ENCODE results near the gene BNIPL.

BNIPL gene

GRCh38 chr1:150999051-150999674 lies 37.2 kb upstream of the BNIPL start:
- Histone ChIP-seq H3K4me2 (ENCODE audit: low read length) (no peak overlapping the region), H3K4ac (ENCODE audit: low read depth, low read length) (no peak overlapping the region), H3K79me1 (ENCODE audit: low read length) (no peaks in the 10 kb centered on the region), H3K18ac (ENCODE audit: low read length) (no peak overlapping the region), H3K23ac (ENCODE audit: low read length) (no peak overlapping the region), H4K91ac (ENCODE audit: low read depth, low read length) (no peak overlapping the region), H3K27ac (ENCODE audit: low read depth, low read length) (no peak overlapping the region), H3K79me2 (ENCODE audit: control insufficient read depth, insufficient read depth, low read length, poor library complexity) (no peaks in the 10 kb centered on the region), H2BK12ac (ENCODE audit: low read length) (no peak overlapping the region), H3K9ac (ENCODE audit: low read length) (no peak overlapping the region), H3K4me1 (ENCODE audit: control insufficient read depth in 1 of 2, insufficient read depth in 2 of 2, low read length in 2 of 2) (no peaks in the 10 kb centered on the region), H3K4me3 (ENCODE audit: low read depth, low read length) (no peak overlapping the region), H2AFZ (ENCODE audit: insufficient read depth, low read length, poor library complexity) (no peak overlapping the region), H2BK120ac (ENCODE audit: insufficient read depth, low read length, poor library complexity) (no peak overlapping the region), H4K12ac (ENCODE audit: low read depth, low read length) (no peak overlapping the region), H4K8ac (ENCODE audit: low read depth, low read length) (no peak overlapping the region), H3K27me3 (ENCODE audit: insufficient read depth, low read length) (no peaks in the 10 kb centered on the region), H3K9me3 (ENCODE audit: insufficient read depth, low read depth, low read length) (no peaks in the 10 kb centered on the region), H3K14ac (ENCODE audit: low read length) (no peak overlapping the region), H3K36me3 (ENCODE audit: control insufficient read depth in 1 of 2, insufficient read depth in 2 of 2, low read length in 2 of 2) (peaks cover 2% of the 10 kb centered on the region in 2 experiments), H2AK5ac (ENCODE audit: low read length) (no peak overlapping the region), H2BK5ac (ENCODE audit: low read depth, low read length, poor library complexity) (no peak overlapping the region)
- WGBS (ENCODE audit: extremely low coverage, insufficient coverage, insufficient read length): no CpG with 5 or more reads among the region's 17 CpGs
- no peak for DNase-seq

- H3K4me3 ChIP-seq (ENCODE audit: low read depth, low read length): no peak overlapping the region
- no CpG with 5 or more reads among the region's 2 CpGs for WGBS (ENCODE audit: extremely low coverage, insufficient coverage, insufficient read length)
- H2AK5ac ChIP-seq (ENCODE audit: low read length): no peak overlapping the region
- no peaks in the 10 kb centered on the region for H3K9me3 ChIP-seq (ENCODE audit: insufficient read depth, low read depth, low read length)
- H4K91ac ChIP-seq (ENCODE audit: low read depth, low read length): no peak overlapping the region
- H3K27me3 ChIP-seq (ENCODE audit: insufficient read depth, low read length): no peaks in the 10 kb centered on the region
- H3K14ac ChIP-seq (ENCODE audit: low read length): no peak overlapping the region
- no peak overlapping the region for H3K18ac ChIP-seq (ENCODE audit: low read length)
- no peak overlapping the region for H3K9ac ChIP-seq (ENCODE audit: low read length)
- no peak overlapping the region for H2BK12ac ChIP-seq (ENCODE audit: low read length)
- H2BK5ac ChIP-seq (ENCODE audit: low read depth, low read length, poor library complexity): no peak overlapping the region
- H3K23ac ChIP-seq (ENCODE audit: low read length): no peak overlapping the region
- H3K4me2 ChIP-seq (ENCODE audit: low read length): no peak overlapping the region
- no peak overlapping the region for H3K4ac ChIP-seq (ENCODE audit: low read depth, low read length)
- no peak overlapping the region for H2BK120ac ChIP-seq (ENCODE audit: insufficient read depth, low read length, poor library complexity)
- H3K79me2 ChIP-seq (ENCODE audit: control insufficient read depth, insufficient read depth, low read length, poor library complexity): no peaks in the 10 kb centered on the region
- no peak overlapping the region for H3K27ac ChIP-seq (ENCODE audit: low read depth, low read length)
- H3K36me3 ChIP-seq (ENCODE audit: control insufficient read depth in 1 of 2, insufficient read depth in 2 of 2, low read length in 2 of 2): peaks cover 2% of the 10 kb centered on the region in 2 experiments
- no peak overlapping the region for H4K8ac ChIP-seq (ENCODE audit: low read depth, low read length)
- no peak for DNase-seq
- H3K4me1 ChIP-seq (ENCODE audit: control insufficient read depth in 1 of 2, insufficient read depth in 2 of 2, low read length in 2 of 2): no peaks in the 10 kb centered on the region
- no peaks in the 10 kb centered on the region for H3K79me1 ChIP-seq (ENCODE audit: low read length)
- no peak overlapping the region for H2AFZ ChIP-seq (ENCODE audit: insufficient read depth, low read length, poor library complexity)
- no peak overlapping the region for H4K12ac ChIP-seq (ENCODE audit: low read depth, low read length)
Observed at GRCh38 chr1:150999926-151000325, 36.5 kb upstream of the BNIPL start.

DNA sequence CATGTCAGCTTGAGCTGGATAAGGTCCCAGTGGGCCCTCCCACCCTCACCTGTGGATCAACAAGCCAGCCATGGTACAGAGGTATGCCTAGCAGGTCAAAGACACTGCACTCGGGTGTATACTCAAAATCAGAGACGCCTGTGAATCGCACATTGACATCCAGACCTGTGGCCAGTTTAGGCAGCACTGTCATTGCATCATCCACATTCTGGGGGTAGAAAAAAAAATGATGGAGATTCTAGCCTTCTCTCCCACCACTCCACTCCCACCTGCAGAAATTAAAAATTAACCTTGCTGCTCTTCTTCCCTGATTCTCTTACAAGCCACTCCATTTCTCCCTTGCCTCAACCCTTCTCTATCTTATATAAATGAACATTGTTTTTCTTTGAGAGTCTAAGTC lies 36.0 kb upstream of the BNIPL start:
- no CpG with 5 or more reads among the region's 3 CpGs for WGBS (ENCODE audit: extremely low coverage, insufficient coverage, insufficient read length)
- Histone ChIP-seq H3K4me2 (ENCODE audit: low read length) (no peak overlapping the region), H3K79me1 (ENCODE audit: low read length) (no peaks in the 10 kb centered on the region)

DNA sequence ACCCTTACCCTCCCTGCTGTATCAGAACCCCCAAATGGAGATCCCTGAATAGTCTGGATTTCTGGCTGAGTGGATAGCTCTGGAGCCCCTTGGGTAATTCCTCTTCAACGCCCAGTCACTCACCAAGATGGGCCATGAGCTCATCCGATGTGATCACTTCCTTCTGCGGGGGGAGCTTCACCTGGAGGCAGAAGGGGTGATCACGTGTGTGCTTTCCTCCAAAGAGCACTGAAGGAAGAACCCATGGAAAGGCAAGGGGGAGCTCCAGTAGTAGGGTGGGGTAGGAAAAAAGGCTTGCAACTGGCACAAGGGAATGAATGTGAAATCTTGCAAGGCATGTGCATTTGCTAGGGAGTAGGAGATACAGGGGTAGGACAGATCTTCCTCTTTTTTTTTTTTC lies 34.8 kb upstream of the BNIPL start:
- no peak overlapping the region for H4K8ac ChIP-seq (ENCODE audit: low read depth, low read length)
- H3K14ac ChIP-seq (ENCODE audit: low read length): no peak overlapping the region
- no peaks in the 10 kb centered on the region for H3K9me3 ChIP-seq (ENCODE audit: insufficient read depth, low read depth, low read length)
- H3K4me2 ChIP-seq (ENCODE audit: low read length): no peak overlapping the region
- H3K4me3 ChIP-seq (ENCODE audit: low read depth, low read length): no peak overlapping the region
- H3K79me2 ChIP-seq (ENCODE audit: control insufficient read depth, insufficient read depth, low read length, poor library complexity): no peaks in the 10 kb centered on the region
- H2AK5ac ChIP-seq (ENCODE audit: low read length): no peak overlapping the region
- H3K4me1 ChIP-seq (ENCODE audit: control insufficient read depth in 1 of 2, insufficient read depth in 2 of 2, low read length in 2 of 2): peaks cover 6% of the 10 kb centered on the region in 2 experiments
- no peak overlapping the region for H3K4ac ChIP-seq (ENCODE audit: low read depth, low read length)
- no peak for DNase-seq
- no peak overlapping the region for H3K18ac ChIP-seq (ENCODE audit: low read length)
- H2BK120ac ChIP-seq (ENCODE audit: insufficient read depth, low read length, poor library complexity): no peak overlapping the region
- no peak overlapping the region for H2BK5ac ChIP-seq (ENCODE audit: low read depth, low read length, poor library complexity)
- no peaks in the 10 kb centered on the region for H3K27me3 ChIP-seq (ENCODE audit: insufficient read depth, low read length)
- no peak overlapping the region for H4K91ac ChIP-seq (ENCODE audit: low read depth, low read length)
- no peak overlapping the region for H3K9ac ChIP-seq (ENCODE audit: low read length)
- H3K27ac ChIP-seq (ENCODE audit: low read depth, low read length): no peak overlapping the region
- H3K79me1 ChIP-seq (ENCODE audit: low read length): no peaks in the 10 kb centered on the region
- H4K12ac ChIP-seq (ENCODE audit: low read depth, low read length): no peak overlapping the region
- WGBS (ENCODE audit: extremely low coverage, insufficient coverage, insufficient read length): no CpG with 5 or more reads among the region's 4 CpGs
- H3K36me3 ChIP-seq (ENCODE audit: control insufficient read depth in 1 of 2, insufficient read depth in 2 of 2, low read length in 2 of 2): peaks cover 2% of the 10 kb centered on the region in 2 experiments
- no peak overlapping the region for H2AFZ ChIP-seq (ENCODE audit: insufficient read depth, low read length, poor library complexity)
- H3K23ac ChIP-seq (ENCODE audit: low read length): no peak overlapping the region
- H2BK12ac ChIP-seq (ENCODE audit: low read length): no peak overlapping the region

More for the DNA sequence above, 36.0 kb upstream of the BNIPL start:
- Histone ChIP-seq H3K36me3 (ENCODE audit: control insufficient read depth in 1 of 2, insufficient read depth in 2 of 2, low read length in 2 of 2) (peaks cover 2% of the 10 kb centered on the region in 2 experiments), H2AFZ (ENCODE audit: insufficient read depth, low read length, poor library complexity) (no peak overlapping the region), H3K79me2 (ENCODE audit: control insufficient read depth, insufficient read depth, low read length, poor library complexity) (no peaks in the 10 kb centered on the region), H2BK5ac (ENCODE audit: low read depth, low read length, poor library complexity) (no peak overlapping the region), H4K8ac (ENCODE audit: low read depth, low read length) (no peak overlapping the region), H3K23ac (ENCODE audit: low read length) (no peak overlapping the region), H3K4ac (ENCODE audit: low read depth, low read length) (no peak overlapping the region), H3K4me1 (ENCODE audit: control insufficient read depth in 1 of 2, insufficient read depth in 2 of 2, low read length in 2 of 2) (no peaks in the 10 kb centered on the region), H2AK5ac (ENCODE audit: low read length) (no peak overlapping the region), H2BK120ac (ENCODE audit: insufficient read depth, low read length, poor library complexity) (no peak overlapping the region), H3K27ac (ENCODE audit: low read depth, low read length) (no peak overlapping the region), H3K18ac (ENCODE audit: low read length) (no peak overlapping the region), H4K12ac (ENCODE audit: low read depth, low read length) (no peak overlapping the region), H3K4me3 (ENCODE audit: low read depth, low read length) (no peak overlapping the region), H3K14ac (ENCODE audit: low read length) (no peak overlapping the region), H3K9me3 (ENCODE audit: insufficient read depth, low read depth, low read length) (no peaks in the 10 kb centered on the region), H3K9ac (ENCODE audit: low read length) (no peak overlapping the region), H2BK12ac (ENCODE audit: low read length) (no peak overlapping the region), H3K27me3 (ENCODE audit: insufficient read depth, low read length) (no peaks in the 10 kb centered on the region), H4K91ac (ENCODE audit: low read depth, low read length) (no peak overlapping the region)
- DNase-seq: no peak
